H1 (cell line): ENCODE measurements around the gene CD8B2. TPM values are rescaled to one million over a fixed set of nuclear protein-coding genes. Genes with fewer than 3 reads are reported as not detected.
"Not testable (repeated sequence)": the region's sequence is repeated elsewhere in the genome, so short reads cannot be mapped to it uniquely, and the experiment has no call there.

Experiments used
- CTCF ChIA-PET: fragments of 300-600 bp; sonication (Branson Sonifier 250); formaldehyde crosslinking; loops from one replicate; lab custom pipeline; 2021; ENCODE audit not compliant: partially characterized antibody; lab: Charles Lee
- POLR2A ChIA-PET: fragments of 300-600 bp; sonication (Branson Sonifier 250); formaldehyde crosslinking; loops from one replicate; lab custom pipeline; 2021; ENCODE audit warnings: inconsistent platforms; ENCODE audit not compliant: partially characterized antibody; lab: Charles Lee
- DNase-seq, 2 experiments: peaks; one replicate each; pipeline versions ENCODE4 v3.0.0 to v3.0.0-alpha.2; 2010 to 2022; ENCODE audit warnings: low spot score in 2 of 2, low read depth in 1 of 2, mixed read lengths in 1 of 2
- FAIRE-seq: peaks from 2 replicates; lab custom pipeline; 2011; peaks lifted over from hg19 to GRCh38; lab: Jason Lieb, UNC
- H2AFZ ChIP-seq: 2 replicates; pipeline ENCODE4 v1.8.1; 2012; ENCODE audit warnings: low read length, inconsistent platforms
- H2AK5ac ChIP-seq: 2 replicates; pipeline ENCODE4 v1.6.1; 2013; ENCODE audit warnings: low read depth, low read length
- H2BK120ac ChIP-seq: replicated peaks from 2 replicates; pipeline ENCODE3; 2013; ENCODE audit warnings: low read depth, low read length, inconsistent platforms
- H2BK12ac ChIP-seq: 2 replicates; pipeline ENCODE4 v1.6.1; 2013; ENCODE audit warnings: low read depth, low read length
- H2BK15ac ChIP-seq: 2 replicates; pipeline ENCODE4 v1.6.1; 2013; ENCODE audit warnings: low read length
- H2BK20ac ChIP-seq: 2 replicates; pipeline ENCODE4 v1.6.1; 2013; ENCODE audit warnings: low read length
- H2BK5ac ChIP-seq: 2 replicates; pipeline ENCODE4 v1.6.1; 2013; ENCODE audit warnings: low read depth, low read length
- H3K14ac ChIP-seq: 2 replicates; pipeline ENCODE4 v1.6.1; 2013; ENCODE audit warnings: inconsistent platforms; ENCODE audit not compliant: insufficient read length
- H3K18ac ChIP-seq: 2 replicates; pipeline ENCODE4 v1.6.1; 2013; ENCODE audit warnings: low read length; ENCODE audit errors: extremely low read depth
- H3K23ac ChIP-seq: 2 replicates; pipeline ENCODE4 v1.6.1; 2013; ENCODE audit warnings: inconsistent platforms; ENCODE audit not compliant: insufficient read length
- H3K23me2 ChIP-seq: 2 replicates; pipeline ENCODE4 v1.6.1; 2013; ENCODE audit warnings: low read depth, low read length
- H3K27ac ChIP-seq: 2 replicates; pipeline ENCODE4 v1.6.1; 2011; ENCODE audit warnings: low read depth, low read length, inconsistent platforms
- H3K27me3 ChIP-seq, 4 experiments: replicated peaks in 1 of 4; 1 replicate in 1 of 4; 2 replicates in 3 of 4; pipeline versions ENCODE4 v1.6.1 to v1.8.1; 2011 to 2013; ENCODE audit warnings: low read length in 3 of 4, mild to moderate bottlenecking in 3 of 4, inconsistent platforms in 2 of 4, mixed read lengths in 2 of 4, moderate library complexity in 1 of 4; ENCODE audit not compliant: control insufficient read depth in 3 of 4, insufficient read depth in 3 of 4; ENCODE audit errors: extremely low read depth in 1 of 4
- H3K36me3 ChIP-seq, 4 experiments: 2 replicates each; pipeline versions ENCODE4 v1.6.1 to v1.8.1; 2011 to 2013; ENCODE audit warnings: mild to moderate bottlenecking in 4 of 4, low read length in 3 of 4, moderate library complexity in 2 of 4, control low read depth in 1 of 4, inconsistent platforms in 1 of 4; ENCODE audit not compliant: insufficient read depth in 4 of 4, control insufficient read depth in 2 of 4
- H3K4ac ChIP-seq: replicated peaks from 2 replicates; pipeline ENCODE3; 2013; ENCODE audit warnings: low read length, low read depth, mixed read lengths, inconsistent platforms; ENCODE audit not compliant: insufficient read length
- H3K4me1 ChIP-seq, 4 experiments: replicated peaks in 1 of 4; 1 replicate in 1 of 4; 2 replicates in 3 of 4; pipeline versions ENCODE4 v1.6.1 to v1.8.1; 2011 to 2013; ENCODE audit warnings: low read length in 3 of 4, inconsistent platforms in 2 of 4, mixed read lengths in 1 of 4; ENCODE audit not compliant: insufficient read depth in 4 of 4, control insufficient read depth in 3 of 4
- H3K4me2 ChIP-seq, 2 experiments: 2 replicates each; pipeline versions ENCODE4 v1.6.1 to v1.8.1; 2011 to 2013; ENCODE audit warnings: low read depth in 2 of 2, low read length in 2 of 2, control low read depth in 1 of 2, inconsistent platforms in 1 of 2, mild to moderate bottlenecking in 1 of 2; ENCODE audit not compliant: insufficient read depth in 1 of 2
- H3K4me3 ChIP-seq, 4 experiments: fragments of 200-600, 300-600 bp in 1 of 4; sonication (generic), shearing (Covaris generic), sonication (Bioruptor Twin) in 1 of 4; 2 replicates each; pipeline versions ENCODE4 v1.5.1 to v1.8.1; 2011 to 2016; ENCODE audit warnings: low read length in 4 of 4, low read depth in 3 of 4, control low read depth in 2 of 4, inconsistent platforms in 2 of 4, mild to moderate bottlenecking in 2 of 4, mixed read lengths in 1 of 4, moderate library complexity in 1 of 4; ENCODE audit not compliant: insufficient read depth in 2 of 4; ENCODE audit errors: extremely low read depth in 1 of 4
- H3K56ac ChIP-seq: replicated peaks from 2 replicates; pipeline ENCODE3; 2013; ENCODE audit warnings: low read depth, mild to moderate bottlenecking, mixed read lengths, low read length, inconsistent platforms; ENCODE audit not compliant: insufficient read length
- H3K79me1 ChIP-seq: 2 replicates; pipeline ENCODE4 v1.6.1; 2013; ENCODE audit warnings: low read depth, low read length, control low read depth
- H3K79me2 ChIP-seq, 2 experiments: 2 replicates each; pipeline versions ENCODE4 v1.6.1 to v1.8.1; 2012 to 2013; ENCODE audit warnings: low read length in 2 of 2, mild to moderate bottlenecking in 2 of 2, inconsistent platforms in 1 of 2; ENCODE audit not compliant: insufficient read depth in 2 of 2, control insufficient read depth in 1 of 2
- H3K9ac ChIP-seq, 4 experiments: replicated peaks in 1 of 4; 1 replicate in 1 of 4; 2 replicates in 3 of 4; pipeline versions ENCODE4 v1.6.1 to v1.8.1; 2011 to 2013; ENCODE audit warnings: low read depth in 3 of 4, low read length in 3 of 4, control low read depth in 2 of 4, mild to moderate bottlenecking in 2 of 4, moderate library complexity in 2 of 4, inconsistent platforms in 1 of 4; ENCODE audit errors: extremely low read depth in 1 of 4
- H3K9me3 ChIP-seq, 2 experiments: 2 replicates each; pipeline versions ENCODE4 v1.6.1 to v1.8.1; 2012 to 2013; ENCODE audit warnings: mild to moderate bottlenecking in 2 of 2, moderate library complexity in 2 of 2, control low read depth in 1 of 2, inconsistent platforms in 1 of 2, low read depth in 1 of 2, low read length in 1 of 2, mixed read lengths in 1 of 2; ENCODE audit not compliant: insufficient read depth in 2 of 2
- H4K20me1 ChIP-seq, 2 experiments: replicated peaks in 1 of 2; 2 replicates each; pipeline versions ENCODE3 to v1.8.1; 2011 to 2013; ENCODE audit warnings: inconsistent platforms in 2 of 2, low read length in 2 of 2, mild to moderate bottlenecking in 1 of 2; ENCODE audit not compliant: insufficient read depth in 2 of 2, control insufficient read depth in 1 of 2
- H4K5ac ChIP-seq: 2 replicates; pipeline ENCODE4 v1.6.1; 2013; ENCODE audit warnings: low read length, low read depth, mixed read lengths, inconsistent platforms; ENCODE audit not compliant: insufficient read length
- H4K8ac ChIP-seq: 2 replicates; pipeline ENCODE4 v1.8.0; 2013; ENCODE audit warnings: mild to moderate bottlenecking, moderate library complexity, low read length, inconsistent platforms; ENCODE audit not compliant: insufficient read depth; ENCODE audit errors: extremely low read depth
- H4K91ac ChIP-seq: replicated peaks from 2 replicates; pipeline ENCODE3; 2013; ENCODE audit warnings: low read length, mixed read lengths, inconsistent platforms; ENCODE audit not compliant: insufficient read length
- WGBS, 2 experiments: shearing (Covaris generic) in 1 of 2; methylation state at CpG; one replicate each; pipeline versions ENCODE4 v1.1.6 to v1.1.7; 2013 to 2015; ENCODE audit warnings: low lambda C conversion rate in 2 of 2, mixed read lengths in 2 of 2, inconsistent platforms in 1 of 2, low coverage in 1 of 2, missing lambda C conversion rate in 1 of 2; ENCODE audit not compliant: insufficient replicate concordance in 2 of 2, insufficient coverage in 1 of 2, insufficient read length in 1 of 2; ENCODE audit errors: extremely low coverage in 1 of 2, missing lambda C conversion rate in 1 of 2; 5-methylcytosine and 5-hydroxymethylcytosine counted together
- polyA plus RNA-seq, 7 experiments: library from polyadenylated mRNA; depleted of rRNA in 3 of 7; stranded (reverse) in 5 of 7; unstranded in 2 of 7; fragments of >200 nt in 5 of 7; fragments of 200-250 nt in 2 of 7; gene quantifications; 1 replicate in 5 of 7; 2 replicates in 1 of 7; 4 replicates in 1 of 7; pipeline versions ENCODE4 v1.2.1 to v1.2.3, GENCODE V29; 2011 to 2013; ENCODE audit warnings: missing spikeins in 2 of 7, mixed read lengths in 2 of 7
- total RNA-seq: library from RNA; stranded (reverse); fragmentation: NEBNext Ultra II Directional; extraction: Animal tissue kit (Norgen Biotek cat#: 25700); gene quantifications from 2 replicates; pipeline ENCODE4 v1.2.1, GENCODE V29; 2021

CD8B2 gene
- total and polyA plus RNA-seq, 2 of the 8 experiments (the other 6 are each of a cell fraction or from before 2014, with no cell fraction given): 0.03 TPM; not detected in 1

DNA sequence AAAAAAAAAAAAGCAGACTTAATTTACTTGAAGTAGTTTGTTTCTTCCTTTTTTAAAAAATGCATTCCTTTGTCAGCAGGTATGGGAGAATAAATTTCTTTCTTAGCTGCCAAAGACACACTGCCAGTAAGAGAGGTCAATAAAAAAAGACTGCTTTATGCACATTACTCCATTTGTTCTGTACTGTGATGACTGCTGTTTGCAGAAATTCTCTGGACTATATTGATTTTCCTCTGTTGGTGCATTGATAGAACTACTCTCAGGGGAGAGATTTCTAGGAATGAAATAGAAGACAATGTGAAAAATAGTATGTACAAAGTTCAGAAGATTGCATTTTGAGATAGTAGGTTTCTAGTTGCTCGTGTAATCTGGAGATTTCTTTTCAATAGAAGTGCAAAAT lies 7.6 kb upstream of the CD8B2 start:
- WGBS, 2 experiments: no CpG with 5 or more reads among the region's 1 CpG
- FAIRE-seq, POLR2A ChIA-PET: not testable (repeated sequence)

More for the DNA sequence above, 7.6 kb upstream of the CD8B2 start:
- H3K4me3 ChIP-seq, H4K5ac ChIP-seq, H4K91ac ChIP-seq, H2BK15ac ChIP-seq, DNase-seq, H3K79me2 ChIP-seq, H3K27me3 ChIP-seq, H3K79me1 ChIP-seq, H3K4me2 ChIP-seq, H2AFZ ChIP-seq, CTCF ChIA-PET, H4K8ac ChIP-seq, H4K20me1 ChIP-seq, H3K36me3 ChIP-seq, H3K23ac ChIP-seq, H3K14ac ChIP-seq, H3K27ac ChIP-seq, H2AK5ac ChIP-seq, H2BK12ac ChIP-seq, H3K56ac ChIP-seq, H3K4ac ChIP-seq, H2BK20ac ChIP-seq, H3K9ac ChIP-seq, H3K18ac ChIP-seq, H3K4me1 ChIP-seq, H3K23me2 ChIP-seq, H2BK5ac ChIP-seq, H3K9me3 ChIP-seq, H2BK120ac ChIP-seq: not testable (repeated sequence)
